ENCODE data around the gene ANKFN1.

DNA sequence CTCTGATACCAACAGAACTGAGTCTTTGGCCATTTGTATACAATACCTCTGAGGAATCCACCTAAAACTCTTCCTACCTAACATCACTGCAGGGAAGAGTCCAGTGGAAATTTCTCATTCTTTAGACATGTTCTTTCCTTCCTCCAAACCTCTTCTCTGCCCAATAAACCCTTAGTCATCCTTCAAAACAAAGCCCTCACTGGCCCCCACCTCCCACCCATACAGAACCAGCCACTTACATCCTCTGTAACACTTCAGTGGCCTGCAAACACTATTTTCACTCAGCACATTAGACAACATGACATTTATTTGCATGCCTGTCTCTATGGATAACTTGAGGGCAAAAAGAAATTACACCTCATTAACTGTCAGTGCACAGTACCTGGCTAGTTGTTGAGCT, 239.9 kb downstream of the ANKFN1 start:
- TF ChIP-seq, protein P1, sequence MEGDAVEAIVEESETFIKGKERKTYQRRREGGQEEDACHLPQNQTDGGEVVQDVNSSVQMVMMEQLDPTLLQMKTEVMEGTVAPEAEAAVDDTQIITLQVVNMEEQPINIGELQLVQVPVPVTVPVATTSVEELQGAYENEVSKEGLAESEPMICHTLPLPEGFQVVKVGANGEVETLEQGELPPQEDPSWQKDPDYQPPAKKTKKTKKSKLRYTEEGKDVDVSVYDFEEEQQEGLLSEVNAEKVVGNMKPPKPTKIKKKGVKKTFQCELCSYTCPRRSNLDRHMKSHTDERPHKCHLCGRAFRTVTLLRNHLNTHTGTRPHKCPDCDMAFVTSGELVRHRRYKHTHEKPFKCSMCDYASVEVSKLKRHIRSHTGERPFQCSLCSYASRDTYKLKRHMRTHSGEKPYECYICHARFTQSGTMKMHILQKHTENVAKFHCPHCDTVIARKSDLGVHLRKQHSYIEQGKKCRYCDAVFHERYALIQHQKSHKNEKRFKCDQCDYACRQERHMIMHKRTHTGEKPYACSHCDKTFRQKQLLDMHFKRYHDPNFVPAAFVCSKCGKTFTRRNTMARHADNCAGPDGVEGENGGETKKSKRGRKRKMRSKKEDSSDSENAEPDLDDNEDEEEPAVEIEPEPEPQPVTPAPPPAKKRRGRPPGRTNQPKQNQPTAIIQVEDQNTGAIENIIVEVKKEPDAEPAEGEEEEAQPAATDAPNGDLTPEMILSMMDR (IDR thresholded peaks at IDR 0.05) = no peak
- TF ChIP-seq POLR2A (IDR thresholded peaks at IDR 0.05) = no peak
